ENCODE measurements around the gene TEK. TPM values are rescaled to one million over a fixed set of nuclear protein-coding genes. Genes with fewer than 3 reads are reported as not detected.

TEK gene
- total and polyA plus RNA-seq, 9 donors: 14.5 to 21.4 (median 18.9) TPM

DNA sequence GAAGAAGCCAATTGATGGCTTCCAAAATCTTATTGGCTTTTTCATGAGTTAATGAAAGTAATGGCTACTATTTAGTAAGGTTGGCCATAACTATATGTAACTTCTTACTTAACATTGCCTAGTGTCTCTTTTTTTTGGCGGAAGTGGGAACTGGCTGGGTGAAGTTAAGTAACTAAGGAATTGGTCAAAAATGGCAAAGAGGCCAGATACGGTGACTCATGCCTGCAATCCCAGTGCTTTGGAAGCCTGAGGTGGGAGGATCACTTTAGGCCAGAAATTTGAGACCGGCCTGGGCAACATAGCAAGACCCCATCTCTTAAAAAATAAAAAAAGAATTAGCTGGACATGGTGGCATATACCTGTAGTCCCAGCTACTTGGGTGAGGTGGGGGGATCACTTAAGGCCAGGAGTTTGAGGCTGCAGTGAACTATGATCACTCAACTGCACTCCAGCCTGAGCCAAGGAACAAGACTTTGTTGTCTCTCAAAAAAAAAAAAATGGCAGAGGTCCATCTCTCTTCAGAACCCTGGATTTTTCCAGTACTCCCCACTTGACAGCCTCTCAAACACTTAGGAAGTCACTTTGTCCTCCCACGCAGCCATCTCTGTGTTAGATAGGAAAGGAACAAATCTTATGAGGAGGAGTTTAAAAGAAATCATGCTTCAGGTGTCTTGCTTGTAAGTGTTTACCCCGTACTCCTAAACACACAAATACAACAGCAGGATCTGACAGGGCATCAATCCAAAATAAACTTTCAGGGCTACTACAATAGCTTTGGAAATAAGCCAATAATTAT, 75.7 kb downstream of the TEK start:
- Histone ChIP-seq H3K4me1 (ENCODE audit: control insufficient read depth, insufficient read depth, low read length) (no peaks in the 10 kb centered on the region), H3K4me3 (ENCODE audit: low read length) (no peak overlapping the region), H3K27ac (ENCODE audit: low read length) (peak overlapping the region; percentile 4), H3K9me3 (replicated peaks; ENCODE audit: control insufficient read depth, low read depth, low read length) (no peaks in the 10 kb centered on the region), H3K27me3 (ENCODE audit: control insufficient read depth, insufficient read depth, low read length) (no peaks in the 10 kb centered on the region), H3K36me3 (ENCODE audit: control insufficient read depth, insufficient read depth, low read length) (no peaks in the 10 kb centered on the region)
- no CpG with 5 or more reads among the region's 5 CpGs for WGBS (ENCODE audit: insufficient coverage)
- peak; percentile 17 for DNase-seq

DNA sequence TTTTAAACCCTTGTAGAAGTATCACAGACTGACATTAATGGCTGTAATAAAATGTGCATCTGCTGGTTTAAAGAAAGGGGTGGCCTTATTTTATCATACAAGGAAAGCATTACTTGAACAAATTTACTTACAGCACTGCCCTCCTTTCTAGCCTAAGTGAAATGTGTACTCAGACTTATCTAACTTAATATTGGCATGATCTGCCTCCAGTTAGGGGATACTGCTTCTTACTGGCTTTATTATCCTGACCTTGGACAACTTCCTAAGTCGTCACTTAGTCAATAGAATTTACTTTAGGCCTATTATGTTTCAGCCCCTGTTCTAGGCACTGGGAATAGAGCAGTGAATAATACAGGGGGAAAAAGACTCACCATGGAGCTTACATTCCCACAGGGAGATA, 79.4 kb downstream of the TEK start:
- no peak overlapping the region for H3K27ac ChIP-seq (ENCODE audit: low read length)
- peaks cover 5% of the 10 kb centered on the region for H3K4me1 ChIP-seq (ENCODE audit: control insufficient read depth, insufficient read depth, low read length)
- no CpG with 5 or more reads among the region's 1 CpG for WGBS (ENCODE audit: insufficient coverage)
- H3K9me3 ChIP-seq (replicated peaks; ENCODE audit: control insufficient read depth, low read depth, low read length): no peaks in the 10 kb centered on the region
- H3K27me3 ChIP-seq (ENCODE audit: control insufficient read depth, insufficient read depth, low read length): no peaks in the 10 kb centered on the region
- no peak for DNase-seq
- no peaks in the 10 kb centered on the region for H3K36me3 ChIP-seq (ENCODE audit: control insufficient read depth, insufficient read depth, low read length)
- H3K4me3 ChIP-seq (ENCODE audit: low read length): no peak overlapping the region

DNA sequence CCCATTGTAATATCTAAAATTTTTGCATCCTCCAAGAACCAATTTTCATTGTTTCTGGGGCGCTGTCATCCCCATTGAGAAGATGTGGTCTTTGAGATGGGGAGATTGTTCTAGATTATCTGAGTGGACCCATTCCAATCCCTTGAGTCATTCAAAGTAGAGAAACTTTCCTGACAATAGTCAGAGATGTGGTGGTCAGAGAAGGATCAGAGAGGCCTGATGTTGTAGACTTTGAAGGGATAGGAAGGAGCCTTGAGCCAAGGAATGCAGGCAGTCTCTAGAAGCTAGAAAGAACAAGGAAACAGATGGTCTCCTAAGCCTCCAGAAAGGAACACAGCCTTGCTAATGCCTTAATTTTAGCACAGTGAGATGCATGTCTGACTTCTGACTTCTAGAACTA, 80.4 kb downstream of the TEK start:
- Histone ChIP-seq H3K9me3 (replicated peaks; ENCODE audit: control insufficient read depth, low read depth, low read length) (no peaks in the 10 kb centered on the region), H3K27ac (ENCODE audit: low read length) (no peak overlapping the region), H3K4me3 (ENCODE audit: low read length) (no peak overlapping the region), H3K4me1 (ENCODE audit: control insufficient read depth, insufficient read depth, low read length) (peaks cover 5% of the 10 kb centered on the region), H3K36me3 (ENCODE audit: control insufficient read depth, insufficient read depth, low read length) (no peaks in the 10 kb centered on the region), H3K27me3 (ENCODE audit: control insufficient read depth, insufficient read depth, low read length) (no peaks in the 10 kb centered on the region)
- DNase-seq: no peak
- no CpG with 5 or more reads among the region's 1 CpG for WGBS (ENCODE audit: insufficient coverage)

DNA sequence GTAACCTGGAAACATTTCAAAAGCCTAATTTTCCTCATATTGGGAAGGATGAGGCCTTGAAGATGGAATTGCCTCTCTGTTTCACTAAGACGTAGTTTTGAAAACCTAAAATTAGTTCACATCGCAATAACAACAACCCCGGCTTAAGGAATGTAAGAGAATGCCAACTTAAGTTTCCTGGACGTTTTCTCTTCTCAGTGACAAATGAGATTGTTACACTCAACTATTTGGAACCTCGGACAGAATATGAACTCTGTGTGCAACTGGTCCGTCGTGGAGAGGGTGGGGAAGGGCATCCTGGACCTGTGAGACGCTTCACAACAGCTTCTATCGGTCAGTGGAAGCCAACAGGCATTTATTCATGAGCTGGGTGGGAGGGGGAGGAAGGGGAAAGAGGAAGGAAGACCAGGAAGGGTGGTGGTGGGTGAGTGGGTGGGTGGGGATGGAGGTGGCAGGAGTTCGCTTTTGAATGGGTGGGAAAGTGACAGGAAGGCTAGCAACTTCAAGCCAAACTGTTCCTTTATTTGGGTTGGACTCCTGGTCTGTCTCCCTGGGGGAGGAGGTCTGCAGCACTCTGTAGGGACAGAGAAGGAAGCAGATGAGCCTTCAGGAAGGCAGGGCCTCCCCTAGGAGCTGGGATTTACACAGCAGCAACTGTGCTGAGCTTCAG, 83.4 kb downstream of the TEK start:
- H3K27ac ChIP-seq (ENCODE audit: low read length): no peak overlapping the region
- H3K9me3 ChIP-seq (replicated peaks; ENCODE audit: control insufficient read depth, low read depth, low read length): no peaks in the 10 kb centered on the region
- peaks cover 7% of the 10 kb centered on the region for H3K4me1 ChIP-seq (ENCODE audit: control insufficient read depth, insufficient read depth, low read length)
- WGBS (ENCODE audit: insufficient coverage): 68% methylated on average over 5 of the region's 10 CpGs
- peak; percentile 14 for DNase-seq
- H3K27me3 ChIP-seq (ENCODE audit: control insufficient read depth, insufficient read depth, low read length): no peaks in the 10 kb centered on the region
- H3K36me3 ChIP-seq (ENCODE audit: control insufficient read depth, insufficient read depth, low read length): no peaks in the 10 kb centered on the region
- H3K4me3 ChIP-seq (ENCODE audit: low read length): no peak overlapping the region

DNA sequence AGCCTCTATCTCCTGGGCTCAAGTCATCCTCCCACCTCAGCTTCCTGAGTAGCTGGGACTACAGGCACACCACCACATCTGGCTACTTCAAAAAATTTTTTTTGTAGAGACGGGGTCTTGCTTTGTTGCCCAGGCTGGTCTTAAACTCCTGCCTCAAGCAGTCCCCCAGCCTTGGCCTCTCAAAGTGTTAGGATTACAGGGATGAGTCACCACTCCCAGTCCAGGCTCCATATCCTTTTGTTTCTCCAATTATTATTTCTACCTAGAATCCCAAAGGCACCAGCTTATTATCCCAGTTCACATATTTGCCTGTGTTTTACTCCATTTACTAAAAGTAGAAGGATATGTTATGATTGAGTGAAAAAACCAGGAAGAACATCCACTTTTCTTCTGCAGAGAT, 84.9 kb downstream of the TEK start:
- Histone ChIP-seq H3K4me3 (ENCODE audit: low read length) (no peak overlapping the region), H3K9me3 (replicated peaks; ENCODE audit: control insufficient read depth, low read depth, low read length) (no peaks in the 10 kb centered on the region), H3K4me1 (ENCODE audit: control insufficient read depth, insufficient read depth, low read length) (peaks cover 7% of the 10 kb centered on the region), H3K27ac (ENCODE audit: low read length) (no peak overlapping the region), H3K36me3 (ENCODE audit: control insufficient read depth, insufficient read depth, low read length) (no peaks in the 10 kb centered on the region), H3K27me3 (ENCODE audit: control insufficient read depth, insufficient read depth, low read length) (no peaks in the 10 kb centered on the region)
- WGBS (ENCODE audit: insufficient coverage): 83% methylated on average over 1 of the region's 1 CpG
- DNase-seq: no peak

DNA sequence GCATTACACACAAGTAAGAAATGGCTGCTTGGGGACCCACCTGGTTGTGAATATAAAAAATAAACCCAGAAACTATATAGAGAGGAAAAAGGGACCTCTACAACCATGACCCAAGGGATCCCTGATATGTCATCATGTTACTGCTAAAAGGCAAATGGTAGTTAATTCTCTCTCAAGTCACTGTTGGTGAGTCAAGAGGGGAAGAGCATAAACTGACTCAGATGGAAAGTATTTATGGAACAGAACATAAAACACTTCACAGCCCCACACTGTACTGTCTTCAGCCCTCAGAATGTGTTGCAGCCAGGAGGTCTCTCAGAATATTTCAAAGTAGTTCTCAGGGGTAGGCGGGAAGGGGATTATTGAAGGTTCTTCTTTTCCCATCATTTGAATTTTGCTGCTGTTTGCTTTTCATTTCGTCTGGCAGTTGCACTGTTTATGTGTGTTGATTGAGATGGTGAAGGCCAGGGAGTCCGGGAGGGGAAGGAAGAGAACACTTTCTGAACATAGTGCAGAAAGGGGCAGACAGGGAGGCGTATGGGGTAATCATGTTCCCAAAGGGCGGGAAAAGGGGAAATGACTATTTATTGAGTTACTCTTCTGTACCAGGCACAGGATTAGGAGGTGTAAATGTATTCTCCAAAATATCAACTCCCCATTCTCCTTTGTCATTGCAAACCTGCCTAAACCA, 85.5 kb downstream of the TEK start:
- H3K36me3 ChIP-seq (ENCODE audit: control insufficient read depth, insufficient read depth, low read length): no peaks in the 10 kb centered on the region
- no peaks in the 10 kb centered on the region for H3K9me3 ChIP-seq (replicated peaks; ENCODE audit: control insufficient read depth, low read depth, low read length)
- H3K27me3 ChIP-seq (ENCODE audit: control insufficient read depth, insufficient read depth, low read length): no peaks in the 10 kb centered on the region
- no peak overlapping the region for H3K27ac ChIP-seq (ENCODE audit: low read length)
- peaks cover 7% of the 10 kb centered on the region for H3K4me1 ChIP-seq (ENCODE audit: control insufficient read depth, insufficient read depth, low read length)
- WGBS (ENCODE audit: insufficient coverage): 37% methylated on average over 2 of the region's 5 CpGs
- DNase-seq: peak; percentile 67
- no peak overlapping the region for H3K4me3 ChIP-seq (ENCODE audit: low read length)

DNA sequence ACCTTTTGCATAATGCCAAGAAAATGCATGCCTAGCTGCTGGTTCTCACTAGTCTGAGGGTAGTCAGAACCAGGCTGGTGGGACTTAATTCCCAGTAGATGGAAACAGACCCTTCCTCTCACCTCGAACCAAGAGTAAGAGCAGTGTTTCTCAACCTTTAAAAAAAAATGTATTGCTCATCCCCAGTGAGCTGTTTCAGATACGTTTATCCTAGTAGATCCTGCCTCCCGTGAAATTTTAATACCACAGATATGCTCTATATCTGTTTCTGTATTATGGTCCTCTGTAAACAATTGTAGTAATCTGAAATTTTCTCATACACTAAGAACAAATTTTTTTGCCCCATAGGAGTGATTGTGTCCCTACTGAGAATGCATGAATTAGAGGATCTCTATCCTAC, 86.2 kb downstream of the TEK start:
- Histone ChIP-seq H3K9me3 (replicated peaks; ENCODE audit: control insufficient read depth, low read depth, low read length) (no peaks in the 10 kb centered on the region), H3K27me3 (ENCODE audit: control insufficient read depth, insufficient read depth, low read length) (no peaks in the 10 kb centered on the region), H3K36me3 (ENCODE audit: control insufficient read depth, insufficient read depth, low read length) (no peaks in the 10 kb centered on the region), H3K4me1 (ENCODE audit: control insufficient read depth, insufficient read depth, low read length) (peaks cover 7% of the 10 kb centered on the region), H3K4me3 (ENCODE audit: low read length) (no peak overlapping the region), H3K27ac (ENCODE audit: low read length) (no peak overlapping the region)
- DNase-seq: no peak
- WGBS (ENCODE audit: insufficient coverage): no CpG with 5 or more reads among the region's 3 CpGs

DNA sequence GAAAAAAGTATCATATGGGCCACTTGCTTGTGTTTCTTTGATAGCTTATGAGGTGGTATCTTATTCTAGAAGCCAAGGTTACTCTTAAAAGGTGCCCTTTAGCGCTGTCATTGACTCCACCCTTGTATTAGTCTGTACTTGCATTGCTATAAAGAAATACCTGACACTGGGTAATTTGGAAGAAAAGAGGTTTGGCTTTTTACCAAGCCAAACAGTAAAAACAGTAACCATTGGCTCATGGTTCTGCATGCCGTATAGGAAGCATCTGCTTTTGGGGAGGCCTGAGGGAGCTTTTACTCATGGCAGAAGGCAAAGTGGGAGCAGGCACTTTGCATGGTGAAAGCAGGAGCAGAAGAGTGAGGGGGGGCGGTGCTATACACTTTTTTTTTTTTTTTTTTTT, 87.4 kb downstream of the TEK start:
- no peak overlapping the region for H3K4me3 ChIP-seq (ENCODE audit: low read length)
- H3K27me3 ChIP-seq (ENCODE audit: control insufficient read depth, insufficient read depth, low read length): no peaks in the 10 kb centered on the region
- no peaks in the 10 kb centered on the region for H3K9me3 ChIP-seq (replicated peaks; ENCODE audit: control insufficient read depth, low read depth, low read length)
- H3K27ac ChIP-seq (ENCODE audit: low read length): no peak overlapping the region
- H3K4me1 ChIP-seq (ENCODE audit: control insufficient read depth, insufficient read depth, low read length): peaks cover 7% of the 10 kb centered on the region
- WGBS (ENCODE audit: insufficient coverage): no CpG with 5 or more reads among the region's 3 CpGs
- no peak for DNase-seq
- H3K36me3 ChIP-seq (ENCODE audit: control insufficient read depth, insufficient read depth, low read length): no peaks in the 10 kb centered on the region

DNA sequence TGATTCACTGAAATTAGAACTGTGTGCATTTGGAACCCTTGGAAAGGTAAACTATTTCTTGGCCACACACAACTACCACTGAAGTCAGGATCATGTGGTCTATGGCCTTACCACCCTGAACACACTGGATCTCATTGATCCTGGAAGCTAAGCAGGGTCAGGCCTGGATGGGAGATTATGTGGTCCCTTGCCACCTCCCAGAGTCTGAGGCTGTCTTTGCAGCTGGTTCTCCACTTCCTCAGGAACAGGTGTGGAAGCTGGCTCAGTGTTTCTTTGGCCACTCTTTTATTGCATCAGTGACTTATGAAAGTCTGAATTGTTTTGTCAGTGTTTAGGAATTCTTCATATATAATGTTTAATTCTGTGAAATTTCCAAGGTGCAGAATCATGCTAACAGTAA, 89.2 kb downstream of the TEK start:
- Histone ChIP-seq H3K4me1 (ENCODE audit: control insufficient read depth, insufficient read depth, low read length) (peaks cover 3% of the 10 kb centered on the region), H3K27me3 (ENCODE audit: control insufficient read depth, insufficient read depth, low read length) (no peaks in the 10 kb centered on the region), H3K27ac (ENCODE audit: low read length) (no peak overlapping the region), H3K36me3 (ENCODE audit: control insufficient read depth, insufficient read depth, low read length) (no peaks in the 10 kb centered on the region), H3K4me3 (ENCODE audit: low read length) (no peak overlapping the region), H3K9me3 (replicated peaks; ENCODE audit: control insufficient read depth, low read depth, low read length) (no peaks in the 10 kb centered on the region)
- DNase-seq: peak; percentile 60

DNA sequence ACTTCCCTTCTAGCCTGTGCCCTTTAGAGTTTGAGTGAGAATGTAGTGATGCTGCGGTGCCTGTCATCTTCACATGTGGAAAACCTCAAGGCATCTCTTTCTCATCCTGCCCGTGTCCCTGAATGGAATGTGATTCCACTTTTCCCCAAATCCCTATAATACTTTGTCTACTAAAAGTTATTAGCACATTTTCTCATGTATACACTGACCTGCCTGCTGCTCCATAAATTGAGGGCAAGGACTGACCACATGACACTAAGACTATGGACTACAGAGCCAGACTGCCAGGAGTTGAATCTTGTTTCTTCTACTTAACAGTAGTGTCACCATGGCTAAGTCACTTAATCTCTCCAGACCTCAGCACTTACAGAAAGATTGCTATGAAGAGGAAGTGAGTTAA, 93.0 kb downstream of the TEK start:
- no peaks in the 10 kb centered on the region for H3K9me3 ChIP-seq (replicated peaks; ENCODE audit: control insufficient read depth, low read depth, low read length)
- no peak overlapping the region for H3K4me3 ChIP-seq (ENCODE audit: low read length)
- H3K4me1 ChIP-seq (ENCODE audit: control insufficient read depth, insufficient read depth, low read length): no peaks in the 10 kb centered on the region
- H3K27me3 ChIP-seq (ENCODE audit: control insufficient read depth, insufficient read depth, low read length): no peaks in the 10 kb centered on the region
- DNase-seq: no peak
- WGBS (ENCODE audit: insufficient coverage): 57% methylated on average over 1 of the region's 2 CpGs
- H3K36me3 ChIP-seq (ENCODE audit: control insufficient read depth, insufficient read depth, low read length): peaks cover 3% of the 10 kb centered on the region
- no peak overlapping the region for H3K27ac ChIP-seq (ENCODE audit: low read length)

Data from muscle of leg (tissue), 11 donors.